Glutamatergic neuron (in vitro differentiated cells): ENCODE data around the gene OR2M2. TPM values are rescaled to one million over a fixed set of nuclear protein-coding genes. Genes with fewer than 3 reads are reported as not detected.

Experiments
- DNase-seq: peaks from one replicate; pipeline ENCODE4 v3.0.0; 2022
- H3K27ac Mint-ChIP-seq: one replicate; pipeline ENCODE4 v1.8.0; 2020; ENCODE audit warnings: mild to moderate bottlenecking, mixed read lengths, inconsistent platforms; ENCODE audit not compliant: unreplicated experiment
- H3K27me3 Mint-ChIP-seq: one replicate; pipeline ENCODE4 v1.8.0; 2020; ENCODE audit warnings: mild to moderate bottlenecking, moderate library complexity, mixed read lengths, inconsistent platforms; ENCODE audit not compliant: unreplicated experiment
- H3K36me3 Mint-ChIP-seq: one replicate; pipeline ENCODE4 v1.8.0; 2020; ENCODE audit warnings: mild to moderate bottlenecking, mixed read lengths, inconsistent platforms; ENCODE audit not compliant: unreplicated experiment
- H3K4me1 Mint-ChIP-seq: one replicate; pipeline ENCODE4 v1.8.0; 2020; ENCODE audit warnings: mild to moderate bottlenecking, low read depth, mixed read lengths, inconsistent platforms; ENCODE audit not compliant: unreplicated experiment
- H3K4me3 Mint-ChIP-seq: one replicate; pipeline ENCODE4 v1.8.0; 2020; ENCODE audit warnings: mild to moderate bottlenecking, mixed read lengths, inconsistent platforms; ENCODE audit not compliant: unreplicated experiment
- H3K9me3 Mint-ChIP-seq: one replicate; pipeline ENCODE4 v1.8.0; 2020; ENCODE audit warnings: mild to moderate bottlenecking, moderate library complexity, mixed read lengths, inconsistent platforms; ENCODE audit not compliant: unreplicated experiment
- CTCF ChIP-seq: fragments of 200-600 bp; sonication (generic); IDR thresholded peaks from one replicate; pipeline ENCODE4 v1.5.0; 2021; ENCODE audit not compliant: partially characterized antibody, unreplicated experiment
- total RNA-seq: library from RNA; stranded (reverse); fragmentation: NEBNext Ultra II Directional; extraction: Animal tissue kit (Norgen Biotek cat#: 25700); gene quantifications from one replicate; pipeline ENCODE4 v1.2.1, GENCODE V29; 2021; ENCODE audit not compliant: unreplicated experiment

The OR2M2 gene
- total RNA-seq, 1 donor from 2014 or later = not detected

- H3K9me3 Mint-ChIP-seq = peaks cover 10% of the 10 kb centered on the region
- no peaks in the 10 kb centered on the region for H3K36me3 Mint-ChIP-seq
- H3K27me3 Mint-ChIP-seq = no peaks in the 10 kb centered on the region
- H3K4me3 Mint-ChIP-seq = no peak within 1 kb of the TSS
- TF ChIP-seq CTCF = no peak
- DNase-seq = no peak
- H3K27ac Mint-ChIP-seq = no peak within 1 kb of the TSS
- H3K4me1 Mint-ChIP-seq = no peaks in the 10 kb centered on the region
These were observed 22.3 kb downstream of the OR2M2 start, which contains the start of gene OR2M3 for GRCh38 chr1:248196965-248197364. OR2M3 (plus strand) TSS chr1:248197265; CDS start chr1:248203068, 5,803 bp downstream.

- Mint-ChIP-seq H3K27me3 (no peaks in the 10 kb centered on the region), H3K27ac (no peak overlapping the region), H3K9me3 (peaks cover 4% of the 10 kb centered on the region), H3K4me3 (no peak overlapping the region), H3K36me3 (no peaks in the 10 kb centered on the region), H3K4me1 (no peaks in the 10 kb centered on the region)
- no peak for DNase-seq
- no peak for TF ChIP-seq CTCF
These were observed 41.3 kb downstream of the OR2M2 start for GRCh38 chr1:248215880-248216279.

- no peaks in the 10 kb centered on the region for H3K36me3 Mint-ChIP-seq
- H3K4me3 Mint-ChIP-seq = no peak overlapping the region
- H3K27ac Mint-ChIP-seq = no peak overlapping the region
- H3K4me1 Mint-ChIP-seq = no peaks in the 10 kb centered on the region
- H3K9me3 Mint-ChIP-seq = peaks cover 5% of the 10 kb centered on the region
- H3K27me3 Mint-ChIP-seq = peaks cover 6% of the 10 kb centered on the region
- TF ChIP-seq CTCF = no peak
- no peak for DNase-seq
These were observed 50.9 kb downstream of the OR2M2 start for GRCh38 chr1:248225537-248225936.

GRCh38 chr1:248229360-248229908 is 54.8 kb downstream of the OR2M2 start:
- H3K36me3 Mint-ChIP-seq = no peaks in the 10 kb centered on the region

More at GRCh38 chr1:248229360-248229908, 54.8 kb downstream of the OR2M2 start:
- Mint-ChIP-seq H3K27ac (no peak overlapping the region), H3K9me3 (no peaks in the 10 kb centered on the region), H3K4me3 (no peak overlapping the region), H3K27me3 (peaks cover 6% of the 10 kb centered on the region), H3K4me1 (no peaks in the 10 kb centered on the region)
- no peak for TF ChIP-seq CTCF
- DNase-seq = no peak

Other genes with a start within 250 kb of the OR2M2 start
- not detected for gene OR2AJ1, start 249.9 kb upstream of the OR2M2 start, total RNA-seq
- gene OR2L8, start 226.0 kb upstream of the OR2M2 start, total RNA-seq = 0.61 TPM
- 0.49 TPM for gene OR2AK2, start 209.6 kb upstream of the OR2M2 start, total RNA-seq
- gene OR2L5, start 161.2 kb upstream of the OR2M2 start, total RNA-seq = 0.22 TPM
- 0.25 TPM for gene OR2L2, start 144.8 kb upstream of the OR2M2 start, total RNA-seq
- 0.15 TPM for gene OR2L3, start 128.0 kb upstream of the OR2M2 start, total RNA-seq
- gene OR2L13, start 79.6 kb upstream of the OR2M2 start, total RNA-seq = not detected
- not detected for gene OR2M5, start 29.7 kb upstream of the OR2M2 start, total RNA-seq
- gene OR2M3, start 22.4 kb downstream of the OR2M2 start, total RNA-seq = not detected
- not detected for gene OR2M4, start 56.6 kb downstream of the OR2M2 start, total RNA-seq
- not detected for gene OR2T33, start 103.2 kb downstream of the OR2M2 start, total RNA-seq
- gene OR2T12, start 128.6 kb downstream of the OR2M2 start, total RNA-seq = not detected
- gene OR2M7, start 149.7 kb downstream of the OR2M2 start, total RNA-seq = not detected
- not detected for gene OR14C36, start 174.0 kb downstream of the OR2M2 start, total RNA-seq
- not detected for gene OR2T4, start 186.8 kb downstream of the OR2M2 start, total RNA-seq
- not detected for gene OR2T6, start 200.9 kb downstream of the OR2M2 start, total RNA-seq
- gene OR2T1, start 228.2 kb downstream of the OR2M2 start, total RNA-seq = not detected